ENCODE data around the gene GLUD1. TPM values are rescaled to one million over a fixed set of nuclear protein-coding genes. Genes with fewer than 3 reads are reported as not detected.
"Not testable (repeated sequence)": the region's sequence is repeated elsewhere in the genome, so short reads cannot be mapped to it uniquely, and the experiment has no call there.

The GLUD1 gene
- total RNA-seq, 1 donor from 2014 or later: 101 TPM

DNA sequence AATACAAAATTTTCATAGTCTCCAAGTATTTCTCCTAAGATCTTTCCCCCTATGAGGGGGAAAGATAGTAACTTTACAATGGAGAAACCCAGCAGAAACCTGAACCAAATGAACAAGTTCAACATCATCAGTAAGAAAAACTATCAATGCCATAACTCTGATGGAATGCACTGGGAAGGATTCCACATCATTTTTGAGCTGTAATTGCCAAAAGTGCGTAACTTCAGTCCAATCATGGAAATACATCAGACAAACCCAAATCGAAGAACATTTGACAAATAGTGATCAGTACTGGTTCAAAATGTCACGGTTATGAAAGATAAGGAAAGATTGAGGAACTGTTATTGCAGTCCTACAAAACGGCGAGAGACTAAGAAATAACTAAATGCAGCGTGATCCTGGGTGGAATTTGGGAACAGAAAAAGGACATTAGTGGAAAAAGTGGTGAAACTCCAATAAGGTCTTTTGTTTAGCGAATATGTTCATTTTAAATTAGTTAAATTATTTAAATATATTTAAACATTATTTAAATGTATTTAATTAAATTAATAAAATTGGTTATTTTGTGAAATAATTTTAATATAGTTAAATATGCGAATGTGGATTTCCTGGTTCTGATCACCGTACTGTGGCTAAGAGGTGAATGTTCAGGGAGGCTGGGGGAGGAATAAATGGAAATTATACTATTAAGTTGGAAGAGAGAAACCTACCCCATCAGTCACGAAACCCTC, 79.5 kb downstream of the GLUD1 start:
- DNase-seq; intact Hi-C loops (cut with DNase I); ATAC-seq (ENCODE audit: poor library complexity): not testable (repeated sequence)

DNA sequence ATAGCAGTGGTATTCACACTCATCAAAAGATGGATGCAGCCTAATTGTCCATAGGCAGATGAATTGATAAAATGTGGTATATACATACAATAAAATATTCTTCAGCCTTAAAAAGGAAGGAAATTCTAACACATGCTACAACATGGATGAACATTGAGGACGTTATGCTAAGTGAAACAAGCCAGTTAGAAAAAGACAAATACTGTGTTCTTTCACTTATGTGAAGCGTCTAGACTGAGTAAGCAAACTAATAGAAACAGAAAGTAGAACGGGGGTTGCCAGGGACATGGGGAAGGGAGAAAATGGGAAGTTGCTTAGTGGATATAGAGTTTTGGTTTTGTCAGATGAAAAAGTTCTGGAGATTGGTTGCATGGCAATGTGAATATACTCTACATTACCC, 81.1 kb downstream of the GLUD1 start:
- ATAC-seq (ENCODE audit: poor library complexity); DNase-seq; intact Hi-C loops (cut with DNase I): not testable (repeated sequence)

DNA sequence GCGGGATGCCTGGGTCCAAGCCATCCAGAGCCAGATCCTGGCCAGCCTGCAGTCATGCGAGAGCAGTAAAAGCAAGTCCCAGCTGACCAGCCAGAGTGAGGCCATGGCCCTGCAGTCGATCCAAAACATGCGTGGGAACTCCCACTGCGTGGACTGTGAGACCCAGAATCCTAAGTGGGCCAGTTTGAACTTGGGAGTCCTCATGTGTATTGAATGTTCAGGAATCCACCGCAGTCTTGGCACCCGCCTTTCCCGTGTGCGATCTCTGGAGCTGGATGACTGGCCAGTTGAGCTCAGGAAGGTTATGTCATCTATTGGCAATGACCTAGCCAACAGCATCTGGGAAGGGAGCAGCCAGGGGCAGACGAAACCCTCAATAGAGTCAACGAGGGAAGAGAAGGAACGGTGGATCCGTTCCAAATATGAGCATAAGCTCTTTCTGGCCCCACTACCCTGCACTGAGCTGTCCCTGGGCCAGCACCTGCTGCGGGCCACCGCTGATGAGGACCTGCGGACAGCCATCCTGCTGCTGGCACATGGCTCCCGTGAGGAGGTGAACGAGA, 85.4 kb downstream of the GLUD1 start:
- intact Hi-C loops (cut with DNase I); ATAC-seq (ENCODE audit: poor library complexity): not testable (repeated sequence)
- peak; percentile 52 for DNase-seq

DNA sequence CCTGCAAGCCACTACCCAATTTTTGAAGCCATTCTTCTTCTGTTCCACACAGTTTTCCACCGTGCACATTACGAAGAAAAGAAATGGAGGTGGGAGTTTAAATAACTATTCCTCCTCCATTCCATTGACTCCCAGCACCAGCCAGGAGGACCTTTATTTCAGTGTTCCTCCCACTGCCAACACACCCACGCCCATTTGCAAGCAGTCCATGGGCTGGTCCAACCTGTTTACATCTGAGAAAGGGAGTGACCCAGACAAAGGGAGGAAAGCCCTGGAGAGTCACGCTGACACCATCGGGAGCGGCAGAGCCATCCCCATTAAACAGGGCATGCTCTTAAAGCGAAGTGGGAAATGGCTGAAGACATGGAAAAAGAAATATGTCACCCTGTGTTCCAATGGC, 86.3 kb downstream of the GLUD1 start:
- ATAC-seq (ENCODE audit: poor library complexity); intact Hi-C loops (cut with DNase I); DNase-seq: not testable (repeated sequence)

DNA sequence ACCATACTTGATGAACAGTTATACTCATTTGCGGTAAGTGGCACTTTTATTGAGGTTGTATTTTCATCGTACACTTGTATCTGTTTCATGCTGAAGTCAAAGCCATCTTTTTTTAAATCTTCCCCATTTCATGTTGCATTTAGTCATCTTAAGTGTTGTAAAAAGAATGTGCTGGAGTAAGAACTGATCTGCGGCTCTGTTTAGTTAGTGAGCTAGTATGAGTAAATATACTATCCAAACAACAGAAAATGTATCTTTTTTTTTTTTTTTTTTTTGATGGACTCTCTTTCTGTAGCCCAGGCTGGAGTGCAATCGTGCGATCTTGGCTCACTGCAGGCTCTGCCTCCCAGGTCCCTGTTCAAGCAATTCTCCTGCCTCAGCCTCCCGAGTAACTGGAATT, 87.0 kb downstream of the GLUD1 start:
- ATAC-seq (ENCODE audit: poor library complexity); intact Hi-C loops (cut with DNase I): not testable (repeated sequence)

DNA sequence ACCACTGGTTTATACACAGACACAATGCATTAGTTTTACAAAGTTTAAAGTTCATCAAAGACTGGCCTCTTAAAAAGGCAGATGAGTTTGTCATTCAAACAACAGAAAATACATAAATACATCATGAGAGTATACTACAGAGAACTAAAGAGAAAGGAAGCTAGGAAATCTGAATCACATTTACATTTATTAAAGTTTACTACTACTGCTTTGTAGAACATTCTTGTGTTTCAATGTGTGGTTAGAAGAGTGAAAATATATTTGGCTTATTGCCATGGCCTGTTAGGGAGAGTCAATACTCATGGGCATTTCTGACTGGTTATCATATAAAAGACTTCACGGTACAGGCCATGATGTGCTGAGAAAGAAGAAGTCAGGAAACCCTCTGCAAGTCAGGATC, 87.5 kb downstream of the GLUD1 start:
- DNase-seq; intact Hi-C loops (cut with DNase I); ATAC-seq (ENCODE audit: poor library complexity): not testable (repeated sequence)

More for the DNA sequence above, 87.0 kb downstream of the GLUD1 start:
- not testable (repeated sequence) for DNase-seq

DNA sequence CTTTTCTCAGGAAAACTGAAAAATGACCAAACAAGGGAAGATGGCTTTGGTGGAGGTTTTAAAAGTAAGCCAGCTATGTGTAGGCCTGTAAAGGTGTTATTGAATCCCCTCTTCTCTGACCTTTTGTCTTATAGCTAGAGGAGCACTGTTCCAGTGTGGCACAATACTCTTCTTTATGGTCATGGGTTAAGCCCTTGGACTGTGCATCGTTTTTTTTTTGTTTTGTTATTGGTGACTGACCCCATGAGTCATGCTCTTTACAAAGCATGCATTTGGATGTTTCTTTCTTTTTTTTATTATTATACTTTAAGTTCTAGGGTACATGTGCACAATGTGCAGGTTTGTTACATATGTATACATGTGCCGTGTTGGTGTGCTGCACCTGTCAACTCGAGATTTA, 94.2 kb downstream of the GLUD1 start:
- intact Hi-C loops (cut with DNase I): no loop called here
- DNase-seq: no peak
- no peak for ATAC-seq (ENCODE audit: poor library complexity)

Other genes with a start within 250 kb of the GLUD1 start
- 33.5 TPM for gene MMRN2, start 137.2 kb downstream of the GLUD1 start, total RNA-seq
- gene SNCG, start 136.2 kb downstream of the GLUD1 start, total RNA-seq: 23.5 TPM
- gene ADIRF, start 126.4 kb downstream of the GLUD1 start, total RNA-seq: 43.2 TPM
- gene FAM25A, start 74.5 kb downstream of the GLUD1 start, total RNA-seq: not detected
- 9.6 TPM for gene SHLD2, start 363 bp upstream of the GLUD1 start, total RNA-seq
- gene NUTM2A, start 130.6 kb upstream of the GLUD1 start, total RNA-seq: 1.9 TPM

All from Right ventricle myocardium superior (tissue), 1 donor.